ENCODE measurements around the gene SPSB2. TPM values are rescaled to one million over a fixed set of nuclear protein-coding genes. Genes with fewer than 3 reads are reported as not detected.

Gene SPSB2
- total RNA-seq, 1 donor from 2014 or later = 33.7 TPM

GRCh38 chr12:6831450-6831995, 41.6 kb downstream of the SPSB2 start:
- DNase-seq (ENCODE audit: low spot score) = no peak

GRCh38 chr12:6830999-6831398, 42.1 kb downstream of the SPSB2 start:
- DNase-seq (ENCODE audit: low spot score) = no peak

GRCh38 chr12:6830286-6830890, 42.7 kb downstream of the SPSB2 start:
- no peak for DNase-seq (ENCODE audit: low spot score)

- no peak for DNase-seq (ENCODE audit: low spot score)
Observed at GRCh38 chr12:6829536-6830220, 43.4 kb downstream of the SPSB2 start.

- no peak for DNase-seq (ENCODE audit: low spot score)
Observed at GRCh38 chr12:6828781-6829535, 44.1 kb downstream of the SPSB2 start.

GRCh38 chr12:6827982-6828780, 44.9 kb downstream of the SPSB2 start, which contains the start of gene P3H3:
Gene P3H3, plus strand, starts transcription at chr12:6828407. Its CDS starts 34 bp downstream, at chr12:6828441.
- no peak for DNase-seq (ENCODE audit: low spot score)

GRCh38 chr12:6827437-6827911, 45.6 kb downstream of the SPSB2 start:
- peak; percentile 83 for DNase-seq (ENCODE audit: low spot score)

GRCh38 chr12:6826734-6827436, 46.2 kb downstream of the SPSB2 start:
- DNase-seq (ENCODE audit: low spot score) = no peak

GRCh38 chr12:6826125-6826733, 46.9 kb downstream of the SPSB2 start:
- DNase-seq (ENCODE audit: low spot score) = no peak

- DNase-seq (ENCODE audit: low spot score) = peak; percentile 88
Observed at GRCh38 chr12:6825398-6826124, 47.5 kb downstream of the SPSB2 start.

- no peak for DNase-seq (ENCODE audit: low spot score)
Observed at GRCh38 chr12:6824901-6825381, 48.2 kb downstream of the SPSB2 start.

GRCh38 chr12:6824085-6824775, 48.9 kb downstream of the SPSB2 start:
- DNase-seq (ENCODE audit: low spot score) = no peak

- no peak for DNase-seq (ENCODE audit: low spot score)
Observed at GRCh38 chr12:6823182-6824084, 49.7 kb downstream of the SPSB2 start.

GRCh38 chr12:6822426-6823135, 50.5 kb downstream of the SPSB2 start:
- DNase-seq (ENCODE audit: low spot score) = no peak

GRCh38 chr12:6821591-6822425, 51.3 kb downstream of the SPSB2 start, which contains the start of gene GPR162:
Gene GPR162, plus strand, starts transcription at chr12:6821821. Its CDS starts 2,078 bp downstream, at chr12:6823899.
- no peak for DNase-seq (ENCODE audit: low spot score)

All from mucosa of gallbladder (tissue), 1 donor.